ENCODE results near the gene FIBCD1.

Gene FIBCD1

DNA sequence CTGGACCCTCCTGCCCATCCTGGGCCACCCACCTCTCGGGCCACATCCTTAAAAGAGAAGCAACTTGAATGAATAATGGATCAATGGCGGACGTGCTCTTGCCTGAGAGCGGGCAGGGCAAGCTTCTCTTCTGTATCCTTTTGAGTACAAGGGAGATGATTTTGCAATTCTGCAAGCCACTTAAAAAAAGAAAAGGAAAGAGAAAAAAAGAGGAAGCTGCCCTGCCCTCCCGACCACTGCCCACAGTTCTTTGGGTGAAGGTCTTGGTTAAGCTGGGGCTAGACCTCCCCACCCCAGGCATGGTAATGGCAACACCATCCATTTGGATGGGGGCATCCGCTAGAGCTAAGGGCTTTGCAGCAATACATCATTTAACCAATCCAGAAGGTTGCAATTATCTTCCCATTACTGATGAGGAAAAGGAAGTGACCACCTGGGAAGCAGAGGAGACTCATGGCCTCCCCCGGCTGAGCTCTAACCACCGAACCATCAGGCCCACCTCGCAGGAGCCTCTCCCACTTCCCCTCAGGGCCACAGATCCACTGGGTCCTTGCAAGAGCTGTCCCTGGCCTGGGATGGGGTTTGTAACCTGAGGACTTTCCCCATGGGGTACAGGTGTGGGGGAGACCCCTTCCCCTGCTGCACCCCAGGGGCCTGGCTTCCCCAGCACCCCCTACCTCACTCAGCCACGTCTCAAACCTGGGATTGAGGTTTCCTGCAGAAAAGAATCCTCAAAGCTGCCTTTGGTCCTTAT lies 42.1 kb upstream of the FIBCD1 start:
- no peaks in the 10 kb centered on the region for H3K79me2 ChIP-seq (ENCODE audit: insufficient read depth, low read length)
- TF ChIP-seq EZH2 (IDR thresholded peaks at IDR 0.05; ENCODE audit: borderline replicate concordance, low read length) (no peak), CTCF (IDR thresholded peaks at IDR 0.05; ENCODE audit: low read length) (no peak)
- H3K27ac ChIP-seq (ENCODE audit: low read depth, low read length, poor library complexity, severe bottlenecking), result no peak overlapping the region
- no peak overlapping the region for H3K9ac ChIP-seq (ENCODE audit: low read length)
- H3K27me3 ChIP-seq (ENCODE audit: insufficient read depth, low read length), result peaks cover 3% of the 10 kb centered on the region; the same call in 1 of the 2 replicates
- H3F3A ChIP-seq (ENCODE audit: insufficient read depth, low read length), result no peaks in the 10 kb centered on the region
- H4K20me1 ChIP-seq (ENCODE audit: insufficient read depth, low read length), result no peaks in the 10 kb centered on the region
- H3K4me1 ChIP-seq (ENCODE audit: insufficient read depth, low read length, severe bottlenecking), result no peaks in the 10 kb centered on the region
- H2AFZ ChIP-seq (ENCODE audit: low read length), result no peak overlapping the region
- H3K4me3 ChIP-seq (ENCODE audit: low read depth, low read length, poor library complexity, severe bottlenecking), result no peak overlapping the region
- no peaks in the 10 kb centered on the region for H3K36me3 ChIP-seq (ENCODE audit: insufficient read depth, low read length)
- no peaks in the 10 kb centered on the region for H3K9me2 ChIP-seq (ENCODE audit: low read depth, low read length)
- H3K9me3 ChIP-seq (ENCODE audit: low read length), result no peaks in the 10 kb centered on the region
- no peak overlapping the region for H3K4me2 ChIP-seq (ENCODE audit: low read length)

DNA sequence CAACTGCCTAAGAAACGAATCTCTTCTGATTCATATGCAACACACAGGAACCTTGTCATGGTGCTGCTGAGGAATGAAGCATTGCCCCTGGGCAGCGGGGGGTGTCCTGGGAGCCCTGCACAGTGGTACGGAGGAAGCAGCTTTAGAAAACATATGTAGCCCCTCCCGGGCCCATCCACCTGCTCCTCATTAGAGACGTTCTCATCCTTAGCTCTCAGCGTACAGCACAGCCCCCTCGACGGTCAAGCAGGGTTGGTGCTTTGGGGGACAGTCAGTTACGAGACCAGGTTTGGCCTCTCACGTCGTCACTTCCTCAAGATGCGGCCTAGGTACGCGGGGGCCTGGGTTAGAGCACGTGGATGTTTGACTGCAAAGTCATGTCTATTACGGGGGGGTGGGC lies 41.5 kb upstream of the FIBCD1 start:
- no peaks in the 10 kb centered on the region for H3K79me2 ChIP-seq (ENCODE audit: insufficient read depth, low read length)
- H3K36me3 ChIP-seq (ENCODE audit: insufficient read depth, low read length), result no peaks in the 10 kb centered on the region
- no peaks in the 10 kb centered on the region for H3K9me3 ChIP-seq (ENCODE audit: low read length)
- no peaks in the 10 kb centered on the region for H3K4me1 ChIP-seq (ENCODE audit: insufficient read depth, low read length, severe bottlenecking)
- no peaks in the 10 kb centered on the region for H3K9me2 ChIP-seq (ENCODE audit: low read depth, low read length)
- no peak overlapping the region for H3K4me3 ChIP-seq (ENCODE audit: low read depth, low read length, poor library complexity, severe bottlenecking)
- H3K27ac ChIP-seq (ENCODE audit: low read depth, low read length, poor library complexity, severe bottlenecking), result no peak overlapping the region
- H4K20me1 ChIP-seq (ENCODE audit: insufficient read depth, low read length), result no peaks in the 10 kb centered on the region
- no peaks in the 10 kb centered on the region for H3F3A ChIP-seq (ENCODE audit: insufficient read depth, low read length)
- H2AFZ ChIP-seq (ENCODE audit: low read length), result no peak overlapping the region
- H3K27me3 ChIP-seq (ENCODE audit: insufficient read depth, low read length), result peaks cover 3% of the 10 kb centered on the region; the same call in 1 of the 2 replicates
- no peak overlapping the region for H3K4me2 ChIP-seq (ENCODE audit: low read length)
- H3K9ac ChIP-seq (ENCODE audit: low read length), result no peak overlapping the region
- no peak for TF ChIP-seq EZH2 (IDR thresholded peaks at IDR 0.05; ENCODE audit: borderline replicate concordance, low read length)
- TF ChIP-seq CTCF (IDR thresholded peaks at IDR 0.05; ENCODE audit: low read length), result no peak

- no peak overlapping the region for H3K27ac ChIP-seq (ENCODE audit: low read depth, low read length, poor library complexity, severe bottlenecking)
- no peak overlapping the region for H3K4me3 ChIP-seq (ENCODE audit: low read depth, low read length, poor library complexity, severe bottlenecking)
- peaks cover 3% of the 10 kb centered on the region; the same call in 1 of the 2 replicates for H3K27me3 ChIP-seq (ENCODE audit: insufficient read depth, low read length)
- no peak for TF ChIP-seq CTCF (IDR thresholded peaks at IDR 0.05; ENCODE audit: low read length)
- TF ChIP-seq EZH2 (IDR thresholded peaks at IDR 0.05; ENCODE audit: borderline replicate concordance, low read length), result no peak
- H3K4me1 ChIP-seq (ENCODE audit: insufficient read depth, low read length, severe bottlenecking), result no peaks in the 10 kb centered on the region
- no peak overlapping the region for H3K4me2 ChIP-seq (ENCODE audit: low read length)
- no peaks in the 10 kb centered on the region for H3K9me3 ChIP-seq (ENCODE audit: low read length)
- H4K20me1 ChIP-seq (ENCODE audit: insufficient read depth, low read length), result no peaks in the 10 kb centered on the region
- H3K36me3 ChIP-seq (ENCODE audit: insufficient read depth, low read length), result no peaks in the 10 kb centered on the region
- H3K9ac ChIP-seq (ENCODE audit: low read length), result no peak overlapping the region
- H3F3A ChIP-seq (ENCODE audit: insufficient read depth, low read length), result no peaks in the 10 kb centered on the region
- no peaks in the 10 kb centered on the region for H3K9me2 ChIP-seq (ENCODE audit: low read depth, low read length)
- no peaks in the 10 kb centered on the region for H3K79me2 ChIP-seq (ENCODE audit: insufficient read depth, low read length)
- no peak overlapping the region for H2AFZ ChIP-seq (ENCODE audit: low read length)
Measured at GRCh38 chr9:130979591-130980385, 40.7 kb upstream of the FIBCD1 start.
